A673 (cell line): ENCODE data around the gene PATJ.

Source experiments
- CTCF ChIP-seq: fragments of 300-800, 200-600 bp; sonication (generic); conservative IDR thresholded peaks from 2 replicates; pipeline ENCODE4 v1.5.1; 2017; ENCODE audit warnings: low read depth, mild to moderate bottlenecking, antibody characterized with exemption, low read length, moderate library complexity, mixed read lengths
- EZH2 ChIP-seq: fragments of 200-600 bp; sonication (generic); IDR thresholded peaks from 2 replicates; pipeline ENCODE4 v1.6.1; 2017; ENCODE audit warnings: borderline replicate concordance, low read depth, mild to moderate bottlenecking, mixed read lengths, antibody characterized with exemption, low read length; ENCODE audit not compliant: poor library complexity, severe bottlenecking

DNA sequence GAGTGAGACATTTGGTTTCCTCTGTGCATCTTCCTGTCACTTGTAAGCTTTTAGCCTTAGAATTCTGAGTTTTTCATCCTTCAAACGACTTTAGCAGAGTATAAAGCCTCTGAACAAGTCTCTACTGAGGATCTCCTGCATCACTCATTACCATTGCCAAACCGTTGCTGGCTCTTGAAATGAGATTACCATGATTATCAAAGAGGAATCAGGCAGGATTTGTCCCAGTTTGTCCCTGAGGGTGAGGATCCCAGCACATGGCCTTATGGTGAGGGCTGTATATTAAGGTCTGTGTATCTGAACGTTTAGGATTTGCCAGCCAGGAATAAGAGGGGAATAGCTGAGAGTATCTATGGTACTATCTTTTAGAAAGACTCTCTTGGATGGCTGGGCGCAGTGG is 282.9 kb downstream of the PATJ start:
- no peak for TF ChIP-seq CTCF
- TF ChIP-seq EZH2: no peak
